KMS-11 (cell line): ENCODE data around the gene CFLAR.
"Not testable (repeated sequence)": the region's sequence is repeated elsewhere in the genome, so short reads cannot be mapped to it uniquely, and the experiment has no call there.

Source experiments
- H2AFZ ChIP-seq: fragments of 200-600 bp; sonication (generic); 2 replicates; pipeline ENCODE4 v1.6.1; 2016; ENCODE audit warnings: antibody characterized with exemption, mixed run types, low read depth
- H3K27ac ChIP-seq: fragments of 200-600 bp; sonication (generic); 2 replicates; pipeline ENCODE4 v1.6.1; 2016; ENCODE audit warnings: mild to moderate bottlenecking, mixed run types
- H3K27me3 ChIP-seq: fragments of 200-600 bp; sonication (generic); 2 replicates; pipeline ENCODE4 v1.6.1; 2017; ENCODE audit warnings: mild to moderate bottlenecking, low read depth, mixed run types, moderate library complexity; ENCODE audit not compliant: insufficient read depth
- H3K36me3 ChIP-seq: fragments of 200-600 bp; sonication (generic); 2 replicates; pipeline ENCODE4 v1.6.1; 2017; ENCODE audit warnings: mild to moderate bottlenecking, mixed run types; ENCODE audit not compliant: insufficient read depth
- H3K4me1 ChIP-seq: fragments of 200-600 bp; sonication (generic); 2 replicates; pipeline ENCODE4 v1.6.1; 2016; ENCODE audit warnings: mild to moderate bottlenecking, low read depth, mixed run types; ENCODE audit not compliant: poor library complexity, severe bottlenecking
- H3K4me2 ChIP-seq: fragments of 200-600 bp; sonication (generic); 2 replicates; pipeline ENCODE4 v1.7.0; 2016; ENCODE audit warnings: mild to moderate bottlenecking, mixed run types
- H3K4me3 ChIP-seq: fragments of 200-600 bp; sonication (generic); IDR thresholded peaks from 2 replicates; pipeline ENCODE4 v1.6.1; 2017; ENCODE audit warnings: low read depth, low read length, mixed read lengths; ENCODE audit not compliant: insufficient read depth
- H3K79me2 ChIP-seq: fragments of 200-600 bp; sonication (generic); 2 replicates; pipeline ENCODE4 v1.6.1; 2016; ENCODE audit warnings: low read depth, mixed run types; ENCODE audit not compliant: insufficient read depth
- H3K9ac ChIP-seq: fragments of 200-600 bp; sonication (generic); 2 replicates; pipeline ENCODE4 v1.6.1; 2016; ENCODE audit warnings: mild to moderate bottlenecking, mixed run types
- H4K20me1 ChIP-seq: fragments of 200-600 bp; sonication (generic); 2 replicates; pipeline ENCODE4 v1.6.1; 2016; ENCODE audit warnings: mild to moderate bottlenecking, mixed run types; ENCODE audit not compliant: insufficient read depth
- TF ChIP-seq, protein P1 (sequence below): fragments of 200-600 bp; sonication (generic); conservative IDR thresholded peaks from 2 replicates; pipeline ENCODE4 v1.6.1; 2017; ENCODE audit warnings: low read depth, mild to moderate bottlenecking, antibody characterized with exemption, low read length, moderate library complexity, mixed read lengths

Gene CFLAR

DNA sequence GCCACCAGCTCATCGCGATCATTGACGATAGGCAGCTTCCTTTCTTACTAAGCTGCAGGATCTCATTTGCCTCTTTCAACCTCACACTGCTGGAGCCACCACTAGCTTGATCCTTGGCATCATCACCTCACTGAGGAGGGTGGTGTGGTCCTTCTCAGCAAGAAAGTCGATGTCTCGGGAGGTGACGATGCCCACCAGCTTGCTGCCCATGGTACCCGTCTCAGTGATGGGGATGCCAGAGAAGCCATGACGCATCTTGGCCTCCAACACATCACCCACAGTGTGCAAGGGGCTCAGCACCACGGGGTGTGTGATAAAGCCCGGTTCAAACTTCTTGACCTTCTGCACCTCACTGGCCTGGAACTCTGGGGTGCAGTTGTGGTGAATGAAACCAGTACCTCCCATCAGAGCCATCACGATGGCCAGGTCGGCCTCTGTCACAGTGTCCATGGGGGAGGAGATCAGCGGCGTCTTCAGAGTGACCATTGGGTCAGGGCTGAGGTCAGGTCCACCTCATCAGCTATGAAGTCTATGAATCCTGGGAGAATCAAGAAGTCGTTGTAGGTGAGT lies 22.5 kb downstream of the CFLAR start:
- Histone ChIP-seq H2AFZ (no peak overlapping the region), H4K20me1 (no peaks in the 10 kb centered on the region), H3K9ac (no peak overlapping the region), H3K27me3 (no peaks in the 10 kb centered on the region), H3K36me3 (peaks cover 12% of the 10 kb centered on the region; the same call in 1 of the 2 replicates), H3K79me2 (peaks cover 14% of the 10 kb centered on the region; the same call in 1 of the 2 replicates), H3K4me3 (no peak overlapping the region), H3K4me1 (no peaks in the 10 kb centered on the region), H3K27ac (no peak overlapping the region), H3K4me2 (no peak overlapping the region)
- TF ChIP-seq, protein P1, sequence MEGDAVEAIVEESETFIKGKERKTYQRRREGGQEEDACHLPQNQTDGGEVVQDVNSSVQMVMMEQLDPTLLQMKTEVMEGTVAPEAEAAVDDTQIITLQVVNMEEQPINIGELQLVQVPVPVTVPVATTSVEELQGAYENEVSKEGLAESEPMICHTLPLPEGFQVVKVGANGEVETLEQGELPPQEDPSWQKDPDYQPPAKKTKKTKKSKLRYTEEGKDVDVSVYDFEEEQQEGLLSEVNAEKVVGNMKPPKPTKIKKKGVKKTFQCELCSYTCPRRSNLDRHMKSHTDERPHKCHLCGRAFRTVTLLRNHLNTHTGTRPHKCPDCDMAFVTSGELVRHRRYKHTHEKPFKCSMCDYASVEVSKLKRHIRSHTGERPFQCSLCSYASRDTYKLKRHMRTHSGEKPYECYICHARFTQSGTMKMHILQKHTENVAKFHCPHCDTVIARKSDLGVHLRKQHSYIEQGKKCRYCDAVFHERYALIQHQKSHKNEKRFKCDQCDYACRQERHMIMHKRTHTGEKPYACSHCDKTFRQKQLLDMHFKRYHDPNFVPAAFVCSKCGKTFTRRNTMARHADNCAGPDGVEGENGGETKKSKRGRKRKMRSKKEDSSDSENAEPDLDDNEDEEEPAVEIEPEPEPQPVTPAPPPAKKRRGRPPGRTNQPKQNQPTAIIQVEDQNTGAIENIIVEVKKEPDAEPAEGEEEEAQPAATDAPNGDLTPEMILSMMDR = no peak

DNA sequence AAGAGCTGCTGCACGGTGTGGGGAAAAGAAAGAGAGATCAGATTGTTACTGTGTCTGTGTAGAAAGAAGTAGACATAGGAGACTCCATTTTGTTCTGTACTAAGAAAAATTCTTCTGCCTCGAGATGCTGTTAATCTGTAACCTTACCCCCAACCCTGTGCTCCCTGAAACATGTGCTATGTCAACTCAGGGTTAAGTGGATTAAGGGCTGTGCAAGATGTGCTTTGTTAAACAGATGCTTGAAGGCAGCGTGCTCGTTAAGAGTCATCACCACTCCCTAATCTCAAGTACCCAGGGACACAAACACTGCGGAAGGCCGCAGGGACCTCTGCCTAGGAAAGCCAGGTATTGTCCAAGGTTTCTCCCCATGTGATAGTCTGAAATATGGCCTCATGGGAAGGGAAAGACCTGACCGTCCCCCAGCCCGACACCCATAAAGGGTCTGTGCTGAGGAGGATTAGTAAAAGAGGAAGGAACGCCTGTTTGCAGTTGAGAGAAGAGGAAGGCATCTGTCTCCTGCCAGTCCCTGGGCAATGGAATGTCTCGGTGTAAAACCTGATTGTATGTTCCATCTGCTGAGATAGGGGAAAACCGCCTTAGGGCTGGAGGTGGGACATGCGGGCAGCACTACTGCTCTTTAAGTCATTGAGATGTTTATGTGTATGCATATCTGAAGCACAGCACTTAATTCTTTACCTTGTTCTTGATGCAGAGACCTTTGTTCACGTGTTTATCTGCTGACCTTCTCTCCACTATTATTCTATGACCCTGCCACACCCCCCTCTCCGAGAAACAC lies 23.2 kb downstream of the CFLAR start:
- H3K27ac ChIP-seq, H3K4me3 ChIP-seq: not testable (repeated sequence)
- H3K79me2 ChIP-seq = peaks cover 13% of the 10 kb centered on the region; the same call in 1 of the 2 replicates

DNA sequence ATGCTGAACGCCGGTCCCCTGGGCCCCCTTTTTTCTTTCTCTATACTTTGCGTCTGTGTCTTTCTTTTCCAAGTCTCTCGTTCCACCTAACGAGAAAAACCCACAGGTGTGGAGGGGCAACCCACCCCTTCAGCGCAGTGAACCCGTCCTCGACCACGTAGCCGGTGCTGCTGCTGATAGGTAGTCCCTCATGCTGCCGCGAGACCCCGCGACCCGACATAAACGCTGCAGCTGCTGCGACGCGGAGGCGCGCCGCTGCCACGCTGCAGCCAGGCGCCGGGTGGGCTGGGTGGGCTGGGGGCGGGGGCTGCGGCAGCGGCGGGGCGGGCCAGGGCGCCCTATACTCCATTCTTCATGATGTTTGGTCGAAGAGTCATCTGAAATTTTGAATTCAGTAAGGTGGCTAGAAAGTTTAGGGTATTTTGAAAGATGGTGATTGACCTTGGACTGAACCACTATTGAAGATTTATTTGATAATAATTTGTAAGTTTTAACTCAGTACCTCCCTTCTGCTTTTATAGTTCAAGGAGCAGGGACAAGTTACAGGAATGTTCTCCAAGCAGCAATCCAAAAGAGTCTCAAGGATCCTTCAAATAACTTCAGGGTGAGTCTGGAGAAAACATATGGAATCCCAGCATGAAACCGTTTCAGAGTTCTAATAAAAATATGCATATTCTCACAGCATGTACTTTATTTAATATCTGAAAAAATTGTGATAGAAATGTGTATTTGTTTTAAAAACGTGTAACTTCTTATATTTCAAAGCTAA lies 24.1 kb downstream of the CFLAR start:
- H3K4me3 ChIP-seq = no peak overlapping the region
- H4K20me1 ChIP-seq = no peaks in the 10 kb centered on the region
- H3K27ac ChIP-seq = no peak overlapping the region
- H2AFZ ChIP-seq = no peak overlapping the region
- peaks cover 9% of the 10 kb centered on the region; the same call in 1 of the 2 replicates for H3K79me2 ChIP-seq
- H3K9ac ChIP-seq = no peak overlapping the region
- TF ChIP-seq, protein P1 = no peak
- no peak overlapping the region for H3K4me2 ChIP-seq
- peaks cover 11% of the 10 kb centered on the region; the same call in 1 of the 2 replicates for H3K36me3 ChIP-seq
- H3K4me1 ChIP-seq = peaks cover 11% of the 10 kb centered on the region
- H3K27me3 ChIP-seq = no peaks in the 10 kb centered on the region

More for the DNA sequence above, 23.2 kb downstream of the CFLAR start:
- H2AFZ ChIP-seq, H4K20me1 ChIP-seq, H3K9ac ChIP-seq, H3K27me3 ChIP-seq, H3K4me1 ChIP-seq, H3K4me2 ChIP-seq: not testable (repeated sequence)
- peaks cover 12% of the 10 kb centered on the region; the same call in 1 of the 2 replicates for H3K36me3 ChIP-seq

DNA sequence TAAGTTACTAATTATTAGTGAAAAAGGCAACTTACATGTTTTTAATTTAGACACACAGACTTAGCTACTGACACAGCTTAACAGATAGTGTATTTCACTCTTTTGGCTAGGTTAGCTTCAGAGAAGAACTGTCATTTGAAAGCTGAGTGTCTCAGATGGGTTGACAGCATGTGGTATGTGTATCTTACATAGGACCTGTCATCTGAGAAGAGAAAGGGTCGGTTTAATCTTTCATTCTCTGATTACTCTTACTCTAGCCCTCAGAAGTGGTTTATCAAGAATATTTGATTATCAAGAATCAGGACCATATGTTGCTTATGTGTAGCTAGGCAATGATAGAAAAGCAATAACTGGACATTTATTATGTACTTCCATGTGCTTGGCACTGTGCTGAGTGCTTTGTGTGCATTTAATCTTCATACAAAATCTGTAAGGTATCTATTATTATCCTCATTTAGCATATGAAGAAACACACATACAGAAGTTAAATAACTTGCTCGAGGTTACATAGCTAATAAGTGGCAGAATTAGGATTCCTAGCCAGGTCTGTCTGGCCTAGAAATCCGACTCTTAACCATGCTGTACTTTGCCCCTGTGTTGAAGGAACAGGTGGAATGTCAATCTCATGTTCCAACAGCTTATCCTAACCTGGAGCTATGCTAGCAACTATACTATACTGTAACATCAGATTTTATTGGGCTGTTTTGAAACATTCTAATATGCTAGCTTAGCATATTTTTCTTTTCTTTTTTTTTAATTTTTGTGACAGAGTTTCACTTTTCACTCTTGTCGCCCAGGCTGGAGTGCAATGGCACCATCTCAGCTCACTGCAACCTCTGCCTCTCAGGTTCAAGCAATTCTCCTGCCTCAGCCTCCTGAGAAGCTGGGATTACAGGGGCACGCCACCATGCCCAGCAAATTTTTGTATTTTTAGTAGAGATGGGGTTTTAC lies 28.4 kb downstream of the CFLAR start:
- Histone ChIP-seq H3K4me2 (no peak overlapping the region), H3K36me3 (no peaks in the 10 kb centered on the region)

More for the DNA sequence above, 28.4 kb downstream of the CFLAR start:
- no peak overlapping the region for H3K27ac ChIP-seq
- peaks cover 45% of the 10 kb centered on the region for H3K4me1 ChIP-seq
- H2AFZ ChIP-seq = no peak overlapping the region
- H3K4me3 ChIP-seq = no peak overlapping the region
- TF ChIP-seq, protein P1 = no peak
- H4K20me1 ChIP-seq = no peaks in the 10 kb centered on the region
- no peaks in the 10 kb centered on the region for H3K27me3 ChIP-seq
- no peak overlapping the region for H3K9ac ChIP-seq
- no peaks in the 10 kb centered on the region for H3K79me2 ChIP-seq
